Activated naive CD8-positive, alpha-beta T cell treated with anti-CD3 and anti-CD28 coated beads, Interleukin-2, amount 10 ng/mL, durations not matched to agents 7 days and 5 days (primary cell): Measurements from ENCODE around the gene DSC2. TPM values are rescaled to one million over a fixed set of nuclear protein-coding genes. Genes with fewer than 3 reads are reported as not detected.
"Not testable (repeated sequence)": the region's sequence is repeated elsewhere in the genome, so short reads cannot be mapped to it uniquely, and the experiment has no call there.

Experiments
- ATAC-seq: fragments of 150-1000 bp; cut with Tn5 transposase; one replicate; pipeline ENCODE4 v1.10.0; 2021; ENCODE audit warnings: low read depth, moderate library complexity
- POLR2A ChIA-PET: fragments of 350-600 bp; sonication (Branson Sonifier 250); formaldehyde crosslinking; loops from one replicate; lab custom pipeline; 2021; ENCODE audit warnings: antibody characterized with exemption; lab: Charles Lee
- DNase-seq: peaks from one replicate; pipeline ENCODE4 v3.0.0; 2021
- H3K27ac Mint-ChIP-seq: one replicate; pipeline ENCODE4 v1.8.0; 2022; ENCODE audit warnings: mild to moderate bottlenecking, mixed read lengths
- H3K27me3 Mint-ChIP-seq: one replicate; pipeline ENCODE4 v1.8.0; 2022; ENCODE audit warnings: mild to moderate bottlenecking, moderate library complexity, mixed read lengths
- H3K36me3 Mint-ChIP-seq: one replicate; pipeline ENCODE4 v1.8.0; 2021; ENCODE audit warnings: mild to moderate bottlenecking, mixed read lengths
- H3K4me1 Mint-ChIP-seq: one replicate; pipeline ENCODE4 v1.8.0; 2021; ENCODE audit warnings: mixed read lengths
- H3K4me3 Mint-ChIP-seq: one replicate; pipeline ENCODE4 v1.8.0; 2022; ENCODE audit warnings: mild to moderate bottlenecking, moderate library complexity, mixed read lengths
- H3K9me3 Mint-ChIP-seq: one replicate; pipeline ENCODE4 v1.8.0; 2021; ENCODE audit warnings: mixed read lengths
- total RNA-seq, 2 experiments: library from RNA; stranded (reverse); gene quantifications; one replicate each; pipeline ENCODE4 v1.2.3, GENCODE V29; 2021

The DSC2 gene
- total RNA-seq, 2 experiments from 2014 or later = not detected

DNA sequence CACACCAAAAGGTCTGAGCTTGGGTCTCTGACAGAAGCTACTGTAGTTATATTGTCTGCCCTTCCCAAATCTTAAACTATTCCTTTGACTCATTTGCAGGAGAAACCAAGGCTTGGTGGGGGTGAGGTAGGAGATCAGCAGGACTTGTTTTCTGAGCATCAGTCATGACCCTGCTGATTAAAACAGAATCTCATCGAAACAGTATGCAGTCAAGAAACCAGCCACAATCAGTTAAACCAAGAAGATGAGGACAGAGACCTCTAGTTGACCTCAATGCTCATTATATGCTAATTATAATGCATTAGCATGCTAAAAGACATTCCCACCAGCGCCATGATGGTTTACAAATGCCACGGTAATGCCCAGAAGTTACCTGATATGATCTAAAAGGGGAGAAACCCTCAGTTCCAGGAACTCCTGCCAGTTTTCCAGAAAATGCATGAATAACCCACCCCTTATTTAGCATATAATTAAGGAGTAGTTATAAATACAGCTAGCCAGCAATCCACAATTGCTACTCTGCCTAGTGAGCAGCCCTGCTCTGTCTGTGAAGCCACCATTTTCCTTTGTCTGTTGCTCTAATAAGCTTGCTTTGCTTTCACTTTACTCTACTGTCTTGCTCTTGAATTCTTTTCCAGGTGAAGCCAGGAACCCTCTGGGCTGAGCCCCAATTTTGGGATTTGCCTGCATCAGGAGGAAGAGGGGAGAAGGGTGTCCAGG lies 86.3 kb downstream of the DSC2 start:
- Mint-ChIP-seq H3K27ac (no peak overlapping the region), H3K4me1 (no peaks in the 10 kb centered on the region), H3K27me3 (peaks cover 3% of the 10 kb centered on the region), H3K9me3 (no peaks in the 10 kb centered on the region), H3K4me3 (no peak overlapping the region), H3K36me3 (no peaks in the 10 kb centered on the region)
- ATAC-seq (no peak), DNase-seq (no peak)
- POLR2A ChIA-PET = no interaction called here

DNA sequence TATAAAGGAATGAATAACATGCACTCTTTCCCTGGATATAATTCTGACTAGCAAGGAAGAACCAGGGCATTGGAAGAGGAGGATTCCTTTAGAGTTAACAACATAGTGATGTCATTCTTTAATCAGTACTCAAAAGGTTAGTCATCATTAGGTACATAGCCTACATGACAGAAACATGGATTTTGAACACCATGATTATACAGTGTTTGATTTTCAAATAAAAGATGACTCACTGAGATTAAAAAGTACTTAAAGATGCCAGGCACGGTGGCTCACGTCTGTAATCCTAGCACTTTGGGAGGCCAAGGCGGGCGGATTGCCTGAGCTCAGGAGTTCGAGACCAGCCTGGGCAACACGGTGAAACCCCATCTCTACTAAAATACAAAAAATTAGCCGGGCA lies 90.8 kb downstream of the DSC2 start:
- H3K27ac Mint-ChIP-seq, H3K4me3 Mint-ChIP-seq, H3K27me3 Mint-ChIP-seq, ATAC-seq, DNase-seq, H3K9me3 Mint-ChIP-seq, H3K4me1 Mint-ChIP-seq, H3K36me3 Mint-ChIP-seq, POLR2A ChIA-PET: not testable (repeated sequence)

DNA sequence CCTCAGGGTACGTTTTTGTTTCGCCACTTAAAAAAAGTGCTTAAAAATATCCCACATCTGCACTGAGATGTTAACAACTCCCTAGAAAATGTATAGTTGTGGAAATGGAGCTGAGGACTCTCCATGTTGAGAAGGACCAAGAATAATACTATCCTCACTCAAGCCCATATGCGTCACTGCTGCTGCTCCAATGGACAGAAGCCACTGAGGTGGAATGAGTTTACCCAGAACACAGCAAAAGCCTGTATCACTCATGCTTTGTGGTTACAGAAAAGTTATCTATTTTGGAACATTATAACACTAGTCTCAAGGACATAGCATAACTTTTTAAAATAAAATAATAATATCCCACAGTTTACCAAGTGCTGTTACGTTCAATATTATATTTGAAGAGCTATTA lies 91.6 kb downstream of the DSC2 start:
- peaks cover 2% of the 10 kb centered on the region for H3K27me3 Mint-ChIP-seq
- H3K4me1 Mint-ChIP-seq = no peaks in the 10 kb centered on the region
- DNase-seq (no peak), ATAC-seq (no peak)
- peaks cover 1% of the 10 kb centered on the region for H3K9me3 Mint-ChIP-seq
- no peak overlapping the region for H3K4me3 Mint-ChIP-seq
- H3K27ac Mint-ChIP-seq = no peak overlapping the region
- no peaks in the 10 kb centered on the region for H3K36me3 Mint-ChIP-seq
- POLR2A ChIA-PET = no interaction called here

Other genes with a start within 250 kb of the DSC2 start
- not detected for gene DSC3, start 59.7 kb downstream of the DSC2 start, total RNA-seq
- gene DSC1, start 60.4 kb upstream of the DSC2 start, total RNA-seq = under 1 TPM; 0.61 to 0.71 TPM
- not detected for gene DSG1, start 215.7 kb upstream of the DSC2 start, total RNA-seq